ENCODE measurements around the gene ATP2B2. TPM values are rescaled to one million over a fixed set of nuclear protein-coding genes. Genes with fewer than 3 reads are reported as not detected.

The ATP2B2 gene
- total RNA-seq, 1 experiment from 2014 or later: not detected

GRCh38 chr3:10332481-10333348 lies 172.7 kb downstream of the ATP2B2 start:
- H3K27me3 ChIP-seq (replicated peaks; ENCODE audit: control insufficient read depth, insufficient read depth, low read length): no peaks in the 10 kb centered on the region; the same call in none of the 2 replicates
- DNase-seq: no peak
- Mint-ChIP-seq H3K4me3 (ENCODE audit: unreplicated experiment) (no peak overlapping the region), H3K27ac (ENCODE audit: unreplicated experiment) (no peak overlapping the region), H3K9me3 (ENCODE audit: unreplicated experiment) (no peaks in the 10 kb centered on the region), H3K4me1 (ENCODE audit: low read depth, unreplicated experiment) (no peaks in the 10 kb centered on the region), H3K36me3 (ENCODE audit: insufficient read depth, unreplicated experiment) (no peaks in the 10 kb centered on the region), H3K27me3 (ENCODE audit: insufficient read depth, unreplicated experiment) (peaks cover 15% of the 10 kb centered on the region)
- no peak overlapping the region for H3K4me3 ChIP-seq (ENCODE audit: low read depth, low read length)
- H3K36me3 ChIP-seq (ENCODE audit: control insufficient read depth, insufficient read depth, low read length): no peaks in the 10 kb centered on the region
- intact Hi-C loops (cut with micrococcal nuclease; ENCODE audit: unreplicated experiment): no loop called here
- no peaks in the 10 kb centered on the region for H3K9me3 ChIP-seq
- no TSS peak for BruUV-seq (replicated peaks)
- 0 out of 2 replicates have a peak, but pooled peaks cover 3% of the 10 kb centered on the region for H3K4me1 ChIP-seq
- CTCF ChIA-PET: no interaction called here
- TF ChIP-seq CTCF (IDR thresholded peaks at IDR 0.05; ENCODE audit: insufficient read depth in 1 of 2, low read depth in 1 of 2, low read length in 1 of 2, severe bottlenecking in 1 of 2, unreplicated experiment in 1 of 2): no peak
- POLR2A ChIA-PET: no interaction called here

DNA sequence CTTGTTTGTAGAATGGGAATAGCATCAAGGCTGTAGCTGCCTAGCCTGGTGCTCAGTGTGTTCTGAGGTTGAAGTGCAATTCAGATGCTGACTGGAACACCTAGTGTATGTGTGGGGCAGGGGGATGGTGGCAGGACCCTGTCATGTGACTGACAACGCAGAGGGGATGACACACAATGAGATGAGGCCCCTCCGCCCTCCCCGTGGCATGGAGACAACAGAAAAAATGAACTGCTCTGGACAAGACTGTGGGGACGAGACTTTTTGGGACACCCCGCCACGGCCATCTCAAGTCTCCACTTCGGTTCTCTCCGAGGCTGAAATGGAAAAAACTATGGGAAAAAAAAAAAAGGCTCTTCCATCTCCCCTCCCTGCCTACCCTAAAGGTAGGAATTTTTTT lies 174.1 kb downstream of the ATP2B2 start:
- intact Hi-C loops (cut with micrococcal nuclease; ENCODE audit: unreplicated experiment): no loop called here
- no peak overlapping the region for H3K4me3 ChIP-seq (ENCODE audit: low read depth, low read length)
- no peaks in the 10 kb centered on the region for H3K4me1 ChIP-seq
- H3K36me3 ChIP-seq (ENCODE audit: control insufficient read depth, insufficient read depth, low read length): no peaks in the 10 kb centered on the region
- ChIA-PET CTCF (no interaction called here), POLR2A (no interaction called here)
- Mint-ChIP-seq H3K4me1 (ENCODE audit: low read depth, unreplicated experiment) (no peaks in the 10 kb centered on the region), H3K4me3 (ENCODE audit: unreplicated experiment) (no peak overlapping the region), H3K27ac (ENCODE audit: unreplicated experiment) (no peak overlapping the region), H3K27me3 (ENCODE audit: insufficient read depth, unreplicated experiment) (peaks cover 20% of the 10 kb centered on the region), H3K36me3 (ENCODE audit: insufficient read depth, unreplicated experiment) (no peaks in the 10 kb centered on the region), H3K9me3 (ENCODE audit: unreplicated experiment) (no peaks in the 10 kb centered on the region)
- DNase-seq: no peak
- H3K27me3 ChIP-seq (replicated peaks; ENCODE audit: control insufficient read depth, insufficient read depth, low read length): no peaks in the 10 kb centered on the region; the same call in none of the 2 replicates
- BruUV-seq (replicated peaks): no TSS peak
- no peak for TF ChIP-seq CTCF (IDR thresholded peaks at IDR 0.05; ENCODE audit: insufficient read depth in 1 of 2, low read depth in 1 of 2, low read length in 1 of 2, severe bottlenecking in 1 of 2, unreplicated experiment in 1 of 2)
- no peaks in the 10 kb centered on the region for H3K9me3 ChIP-seq

GRCh38 chr3:10330319-10330718 lies 175.1 kb downstream of the ATP2B2 start:
- Mint-ChIP-seq H3K27me3 (ENCODE audit: insufficient read depth, unreplicated experiment) (peaks cover 29% of the 10 kb centered on the region), H3K36me3 (ENCODE audit: insufficient read depth, unreplicated experiment) (no peaks in the 10 kb centered on the region), H3K9me3 (ENCODE audit: unreplicated experiment) (no peaks in the 10 kb centered on the region), H3K4me1 (ENCODE audit: low read depth, unreplicated experiment) (no peaks in the 10 kb centered on the region), H3K4me3 (ENCODE audit: unreplicated experiment) (no peak overlapping the region), H3K27ac (ENCODE audit: unreplicated experiment) (no peak overlapping the region)
- no peaks in the 10 kb centered on the region for H3K9me3 ChIP-seq
- intact Hi-C loops (cut with micrococcal nuclease; ENCODE audit: unreplicated experiment): no loop called here
- H3K4me1 ChIP-seq: no peaks in the 10 kb centered on the region
- no peaks in the 10 kb centered on the region; the same call in none of the 2 replicates for H3K27me3 ChIP-seq (replicated peaks; ENCODE audit: control insufficient read depth, insufficient read depth, low read length)
- no peak for TF ChIP-seq CTCF (IDR thresholded peaks at IDR 0.05; ENCODE audit: insufficient read depth in 1 of 2, low read depth in 1 of 2, low read length in 1 of 2, severe bottlenecking in 1 of 2, unreplicated experiment in 1 of 2)
- no TSS peak for BruUV-seq (replicated peaks)
- ChIA-PET CTCF (interaction anchor here (1.0 kb wide), 1 partner anchor 8 kb away, joined by 5 read pairs; no protein-coding TSS in a partner anchor), POLR2A (no interaction called here)
- no peak overlapping the region for H3K4me3 ChIP-seq (ENCODE audit: low read depth, low read length)
- H3K36me3 ChIP-seq (ENCODE audit: control insufficient read depth, insufficient read depth, low read length): no peaks in the 10 kb centered on the region
- no peak for DNase-seq
